ENCODE data around the gene SIM2.

SIM2 gene

GRCh38 chr21:36688324-36688723 is 10.6 kb upstream of the SIM2 start:
- DNase-seq = no peak

DNA sequence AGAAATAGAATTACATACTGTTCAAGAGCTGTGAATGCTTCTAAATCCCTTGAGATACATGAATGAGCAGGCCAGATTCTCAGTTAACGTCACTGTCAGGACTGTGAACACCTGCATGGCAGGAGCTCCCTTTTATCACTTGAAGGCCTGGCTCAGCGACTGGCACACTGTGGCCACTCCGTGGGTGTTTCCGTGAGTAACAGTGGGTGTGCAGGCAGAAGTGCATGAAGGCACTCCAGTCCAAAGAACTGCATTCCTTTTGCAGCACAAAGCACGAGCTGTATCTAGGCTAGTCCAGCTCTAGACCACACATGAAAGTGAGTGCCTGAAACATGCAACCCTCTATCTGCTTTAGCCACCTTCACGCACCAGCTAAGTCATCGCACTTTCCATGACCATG is 9.6 kb upstream of the SIM2 start:
- no peak for DNase-seq

GRCh38 chr21:36690628-36691554 is 8.0 kb upstream of the SIM2 start:
- no peak for DNase-seq

DNA sequence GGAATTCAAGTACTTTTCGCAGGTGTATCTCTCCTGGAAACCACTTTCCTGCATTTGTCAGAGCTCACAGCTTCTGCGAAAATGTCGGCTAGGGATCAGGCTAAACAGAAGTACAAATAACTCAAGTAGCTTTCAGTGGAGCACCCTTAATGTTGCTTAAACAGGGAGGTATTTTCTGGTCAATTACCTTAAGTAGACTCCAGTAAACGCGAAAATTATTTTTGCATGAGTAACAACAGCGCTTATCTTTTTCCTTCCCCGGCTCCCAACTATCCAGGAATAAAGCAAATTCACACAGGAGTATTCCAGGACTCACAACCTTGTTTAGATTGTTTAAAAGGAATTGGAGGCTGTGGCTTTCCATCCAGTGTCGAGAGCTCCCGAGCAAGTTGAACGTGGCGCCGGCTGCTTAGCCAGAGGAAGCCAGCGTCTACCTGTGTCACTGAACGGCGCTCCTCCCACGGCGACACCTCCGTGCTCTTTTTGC is 7.3 kb upstream of the SIM2 start:
- no peak for DNase-seq

DNA sequence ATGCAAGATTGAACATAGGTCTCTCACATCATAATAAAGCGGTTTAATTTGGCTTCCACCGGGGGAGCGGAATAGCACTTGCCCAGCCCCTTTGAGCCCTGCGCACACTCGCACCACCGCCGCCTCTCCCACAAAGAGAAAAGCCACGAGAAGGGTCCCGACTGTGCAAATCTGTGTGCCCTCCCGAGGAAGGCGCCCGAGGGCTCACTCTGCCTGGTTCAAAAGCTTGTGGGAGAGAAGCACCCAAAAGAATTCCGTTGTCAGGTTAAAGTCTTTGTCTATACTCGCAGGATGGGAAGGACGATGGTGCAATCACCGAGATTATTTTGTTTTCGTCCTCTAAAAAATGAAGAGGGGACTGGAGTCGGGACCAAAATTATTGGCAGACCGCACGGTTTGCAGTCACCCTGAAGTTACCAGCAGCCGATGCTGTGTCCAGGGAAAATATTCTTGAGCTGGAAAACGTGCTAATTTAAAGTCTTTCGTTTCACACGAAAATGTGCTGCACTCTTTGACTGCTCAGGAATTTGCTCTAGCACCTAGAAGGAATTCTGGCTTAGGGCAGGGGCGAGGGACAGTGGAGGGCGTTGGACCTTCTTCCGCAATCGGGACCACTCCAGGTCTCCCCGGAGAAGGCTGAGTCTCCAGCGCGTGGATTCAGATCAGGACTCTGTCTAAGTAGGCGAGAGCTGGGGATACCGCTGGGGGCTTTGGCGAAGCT is 6.6 kb upstream of the SIM2 start:
- no peak for DNase-seq

DNA sequence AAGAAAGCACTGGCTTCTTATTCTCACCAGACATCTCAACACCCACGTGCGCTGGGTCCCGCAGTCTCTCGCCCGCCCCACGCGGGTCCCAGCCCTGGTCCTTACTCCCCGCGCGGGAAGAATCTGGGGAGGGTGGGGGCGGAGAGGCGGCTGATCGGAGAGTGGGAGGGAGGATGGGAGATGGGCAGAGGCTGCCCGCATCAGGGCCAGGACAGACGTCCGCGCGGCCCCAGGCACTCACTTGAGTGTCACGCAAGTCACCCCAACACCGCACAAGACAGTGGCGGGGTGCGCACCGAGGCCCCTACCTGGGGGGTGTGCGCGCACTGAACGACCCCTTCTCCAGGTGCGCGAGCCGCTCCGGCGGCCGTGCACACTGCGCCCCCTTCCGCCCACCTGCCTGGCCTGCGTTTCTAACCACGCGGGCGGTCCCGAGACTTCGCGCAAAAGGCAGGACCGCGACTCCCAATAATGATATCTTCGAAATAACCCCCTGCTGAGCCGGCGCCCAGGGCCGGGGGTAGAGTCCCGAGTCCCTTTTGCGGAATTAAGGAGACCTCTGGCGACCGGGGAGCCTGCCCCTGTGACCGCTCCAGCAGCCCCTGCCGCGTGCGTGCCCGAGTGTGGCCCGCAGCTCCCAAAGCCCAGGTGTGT is 6.0 kb upstream of the SIM2 start:
- no peak for DNase-seq

GRCh38 chr21:36693489-36694030 is 5.4 kb upstream of the SIM2 start:
- DNase-seq = no peak

DNA sequence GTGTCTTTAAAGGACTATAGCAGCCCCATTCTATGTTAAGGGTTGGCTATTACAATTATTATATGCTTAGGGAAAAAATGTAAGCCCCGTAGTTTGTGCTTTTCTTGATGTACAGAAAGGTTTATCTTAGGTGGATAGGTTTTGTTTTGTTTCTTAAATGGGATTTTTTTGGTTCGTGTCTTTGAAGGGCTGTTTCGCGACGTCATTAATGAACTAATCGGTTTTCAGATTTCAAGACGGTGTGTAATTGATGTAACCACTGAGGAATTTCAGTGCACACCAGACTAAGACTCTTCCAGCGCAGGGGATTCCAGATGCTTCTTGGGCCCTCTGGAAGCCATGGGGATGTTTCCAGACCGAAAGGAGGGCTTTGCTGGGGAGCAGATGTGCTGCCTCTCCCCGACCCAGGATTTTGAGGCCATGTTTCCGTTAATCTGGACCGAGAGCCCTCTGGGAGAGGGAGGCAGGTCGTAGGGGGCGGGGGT is 4.8 kb upstream of the SIM2 start:
- DNase-seq = no peak

- no peak for DNase-seq
These were observed 4.2 kb upstream of the SIM2 start for GRCh38 chr21:36694593-36695282.

DNA sequence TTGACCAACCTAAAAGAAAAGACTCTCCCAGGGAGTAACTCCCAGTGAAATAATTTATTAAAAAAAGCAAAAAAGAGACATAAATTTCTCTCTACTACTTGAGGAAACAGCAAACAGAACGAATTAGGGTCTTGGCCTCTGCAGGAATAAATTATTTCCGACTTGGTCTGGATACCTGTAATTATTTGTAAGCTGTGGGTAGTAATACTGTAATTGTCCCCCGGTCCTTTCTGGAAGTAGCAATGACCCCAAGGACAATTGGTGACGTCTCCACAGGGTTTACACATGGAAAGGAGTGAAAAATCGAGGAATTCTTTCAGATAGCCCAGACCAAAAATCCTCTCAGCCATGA is 3.7 kb upstream of the SIM2 start:
- DNase-seq = no peak

DNA sequence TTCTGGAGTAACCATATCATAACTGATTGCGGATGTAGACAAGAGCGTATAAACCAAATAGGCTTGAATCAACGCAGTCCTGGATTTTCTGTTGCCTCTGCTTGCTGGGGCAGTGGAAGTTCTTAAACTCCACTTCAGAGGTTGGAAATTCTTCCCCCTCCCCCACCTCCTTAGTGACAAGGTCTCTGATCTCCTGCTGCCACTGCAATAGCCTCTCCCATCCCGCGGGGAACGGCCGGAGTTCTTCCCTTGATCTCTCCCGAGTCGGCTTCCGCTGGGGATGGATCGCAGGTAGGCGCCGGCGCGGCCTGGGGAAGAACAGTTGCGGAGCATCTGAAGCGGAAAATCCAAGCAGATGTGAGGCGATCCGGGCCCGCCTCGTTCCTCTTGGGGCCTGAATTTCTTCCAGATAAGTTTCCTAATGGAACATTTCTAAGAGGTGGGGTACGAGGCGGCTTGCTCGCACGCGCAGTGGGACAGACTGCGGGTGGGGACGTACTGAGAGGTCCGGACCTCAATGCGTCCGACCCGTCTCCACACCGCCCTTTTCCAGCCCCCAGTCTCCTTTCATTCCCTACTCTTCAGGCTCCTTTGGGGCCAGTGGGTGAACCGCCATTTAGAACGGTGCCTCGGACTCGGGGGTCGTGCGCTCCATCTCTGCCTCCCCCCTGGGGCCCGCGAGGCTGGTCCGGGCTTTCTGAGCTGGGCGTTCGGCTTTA is 3.1 kb upstream of the SIM2 start:
- no peak for DNase-seq

GRCh38 chr21:36696390-36697059 is 2.4 kb upstream of the SIM2 start:
- DNase-seq = no peak

DNA sequence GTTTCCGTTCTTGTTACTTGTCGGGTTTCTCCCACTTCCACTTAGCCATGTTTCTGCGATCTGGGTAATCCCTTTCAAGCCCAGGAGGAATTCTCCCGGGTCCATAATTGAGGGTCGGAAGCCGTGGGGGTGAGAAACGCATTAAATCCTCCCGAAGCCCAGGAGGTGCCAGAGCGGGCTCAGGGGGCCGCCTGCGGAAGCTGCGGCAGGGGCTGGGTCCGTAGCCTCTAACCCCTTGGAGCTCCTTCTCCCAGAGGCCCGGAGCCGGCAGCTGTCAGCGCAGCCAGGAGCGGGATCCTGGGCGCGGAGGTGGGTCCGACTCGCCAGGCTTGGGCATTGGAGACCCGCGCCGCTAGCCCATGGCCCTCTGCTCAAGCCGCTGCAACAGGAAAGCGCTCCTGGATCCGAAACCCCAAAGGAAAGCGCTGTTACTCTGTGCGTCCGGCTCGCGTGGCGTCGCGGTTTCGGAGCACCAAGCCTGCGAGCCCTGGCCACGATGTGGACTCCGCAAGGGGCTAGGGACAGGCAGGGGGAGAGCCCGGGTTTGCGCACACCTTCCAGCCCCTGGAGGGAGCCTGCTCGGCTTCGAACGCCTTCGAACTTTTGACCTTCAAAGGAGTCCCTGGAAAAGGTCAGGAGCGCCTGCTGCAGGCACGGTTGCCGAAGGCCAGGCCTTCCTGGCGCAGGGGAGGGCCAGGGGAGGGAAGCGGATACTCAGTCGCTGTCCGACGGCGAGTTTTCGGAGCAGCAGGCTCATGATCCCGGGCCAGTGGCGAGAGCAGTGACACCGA is 1.7 kb upstream of the SIM2 start:
- DNase-seq = no peak

GRCh38 chr21:36697851-36698384 is 997 bp upstream of the SIM2 start:
- no peak for DNase-seq

- no peak for DNase-seq
These were observed 432 bp upstream of the SIM2 start for GRCh38 chr21:36698385-36698980.

- DNase-seq = no peak
These were observed 805 bp downstream of the SIM2 start for GRCh38 chr21:36699546-36700294.

DNA sequence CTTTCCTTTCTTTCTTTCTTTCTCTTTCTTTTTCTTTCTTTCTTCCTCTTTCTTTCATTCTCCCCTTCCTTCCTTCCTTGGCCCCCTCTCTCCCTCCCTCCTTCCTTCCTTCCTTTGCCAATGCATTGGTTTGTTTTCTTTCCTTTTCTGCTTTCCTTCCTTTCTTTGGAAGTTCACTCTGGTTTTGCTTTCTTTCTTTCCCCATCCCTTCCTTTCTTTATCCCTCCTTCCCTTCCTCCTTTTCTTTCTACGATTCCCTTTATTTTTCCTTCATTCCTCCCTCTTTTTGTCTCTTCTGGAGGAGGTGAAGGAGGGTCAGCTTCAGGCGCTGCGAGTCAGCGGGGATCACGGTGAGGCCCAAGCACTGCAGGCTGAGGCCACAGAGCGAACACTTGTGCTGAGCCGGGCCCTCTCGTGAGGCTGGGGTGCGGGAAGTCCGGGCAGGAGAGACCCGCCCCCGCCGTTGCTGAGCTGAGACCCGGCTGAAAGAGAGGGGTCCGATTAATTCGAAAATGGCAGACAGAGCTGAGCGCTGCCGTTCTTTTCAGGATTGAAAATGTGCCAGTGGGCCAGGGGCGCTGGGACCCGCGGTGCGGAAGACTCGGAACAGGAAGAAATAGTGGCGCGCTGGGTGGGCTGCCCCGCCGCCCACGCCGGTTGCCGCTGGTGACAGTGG is 1.5 kb downstream of the SIM2 start:
- no peak for DNase-seq

Data from effector CD8-positive, alpha-beta T cell (primary cell).